Measurements from ENCODE around the gene ROR1.

Gene ROR1

GRCh38 chr1:64162804-64163203 lies 389.0 kb downstream of the ROR1 start:
- no peak for DNase-seq

- no peak for DNase-seq
Observed at GRCh38 chr1:64163431-64163830, 389.6 kb downstream of the ROR1 start.

- no peak for DNase-seq
Observed at GRCh38 chr1:64163970-64164369, 390.2 kb downstream of the ROR1 start.

DNA sequence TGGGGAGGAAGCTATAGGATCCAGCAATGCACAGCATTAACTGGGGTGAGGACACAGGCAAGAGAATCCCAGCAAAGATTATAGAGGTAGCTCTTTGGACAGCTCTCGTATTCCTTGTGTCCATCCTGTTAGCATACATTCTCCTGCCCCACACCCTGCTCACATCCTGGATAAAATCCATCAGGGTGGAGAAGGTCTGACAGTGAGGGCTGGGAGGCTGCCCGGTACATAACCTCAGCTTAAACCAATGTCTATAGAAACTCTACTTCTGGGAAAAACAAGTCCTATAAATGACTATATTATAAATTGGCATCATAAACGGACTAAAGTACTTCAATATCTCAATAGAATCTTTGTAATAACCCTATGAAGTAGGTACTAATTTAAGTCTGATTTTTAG lies 392.8 kb downstream of the ROR1 start:
- DNase-seq = no peak

GRCh38 chr1:64167176-64167575 lies 393.4 kb downstream of the ROR1 start:
- no peak for DNase-seq

DNA sequence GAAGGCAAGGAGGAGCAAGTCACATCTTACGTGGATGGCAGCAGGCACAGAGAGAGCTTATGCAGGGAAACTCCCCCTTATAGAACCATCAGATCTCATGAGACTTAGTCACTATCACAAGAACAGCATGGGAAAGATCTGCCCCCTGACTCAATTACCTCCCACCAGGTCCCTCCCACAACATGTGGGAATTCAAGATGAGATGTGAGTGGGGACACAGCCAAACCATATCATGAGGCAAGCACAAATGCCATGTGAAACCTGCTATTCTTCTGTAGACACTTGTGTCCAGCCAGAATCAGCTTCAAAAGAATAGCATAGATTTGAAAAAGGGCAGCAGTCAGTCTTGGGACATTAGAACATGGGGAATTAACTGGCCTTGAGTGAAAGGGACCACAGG lies 397.4 kb downstream of the ROR1 start:
- no peak for DNase-seq

GRCh38 chr1:64171797-64172281 lies 398.0 kb downstream of the ROR1 start:
- no peak for DNase-seq

- DNase-seq = no peak
Observed at GRCh38 chr1:64172458-64172983, 398.7 kb downstream of the ROR1 start.

DNA sequence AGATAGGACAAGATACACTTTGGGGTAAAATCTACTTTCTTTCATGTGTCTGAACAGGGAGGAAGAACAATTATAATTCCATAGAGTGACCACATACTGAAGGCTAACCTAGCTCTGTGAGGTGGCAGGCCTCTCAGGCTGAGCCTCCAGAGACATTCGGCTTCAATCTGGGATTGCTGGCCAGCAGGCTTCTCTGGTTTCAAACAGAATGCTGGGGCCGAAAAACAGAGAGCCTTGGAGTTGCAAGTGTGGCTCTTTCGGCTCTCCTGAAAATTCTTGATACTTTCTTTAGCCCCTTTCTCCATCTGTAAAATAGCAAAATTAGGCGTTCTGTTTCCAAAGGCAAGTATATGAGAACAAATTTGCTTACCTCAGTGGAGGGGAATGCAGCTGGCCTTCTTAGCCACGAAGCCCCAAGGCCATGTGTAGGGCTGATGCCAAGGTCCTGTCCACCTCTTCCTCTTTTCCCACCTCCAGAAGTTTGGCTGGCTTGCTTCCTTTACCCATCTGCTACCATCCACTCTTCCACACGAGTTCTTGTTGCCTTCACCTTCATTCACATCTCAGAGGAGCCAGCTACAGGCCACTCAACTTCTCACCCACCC lies 399.6 kb downstream of the ROR1 start:
- no peak for DNase-seq

DNA sequence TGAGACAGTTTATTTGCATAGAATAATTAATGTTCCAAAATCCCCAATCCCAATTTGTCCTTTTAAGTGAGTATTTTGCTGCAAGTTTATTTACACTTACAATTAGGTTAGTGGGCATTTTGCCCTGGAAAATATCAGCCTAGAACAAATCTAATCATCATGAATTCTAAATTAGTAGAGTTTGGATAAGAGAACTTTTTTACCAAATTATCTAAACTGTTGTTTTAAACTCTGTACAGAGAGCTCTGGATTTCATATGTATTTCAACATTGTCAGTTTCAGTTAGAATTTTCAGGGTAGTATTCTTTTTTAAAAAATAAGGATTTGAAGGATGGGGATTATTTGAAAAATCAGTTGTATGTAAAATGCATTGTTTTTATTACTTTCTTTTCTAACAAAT lies 401.8 kb downstream of the ROR1 start:
- no peak for DNase-seq

- DNase-seq = no peak
Observed at GRCh38 chr1:64176659-64177058, 402.8 kb downstream of the ROR1 start.

DNA sequence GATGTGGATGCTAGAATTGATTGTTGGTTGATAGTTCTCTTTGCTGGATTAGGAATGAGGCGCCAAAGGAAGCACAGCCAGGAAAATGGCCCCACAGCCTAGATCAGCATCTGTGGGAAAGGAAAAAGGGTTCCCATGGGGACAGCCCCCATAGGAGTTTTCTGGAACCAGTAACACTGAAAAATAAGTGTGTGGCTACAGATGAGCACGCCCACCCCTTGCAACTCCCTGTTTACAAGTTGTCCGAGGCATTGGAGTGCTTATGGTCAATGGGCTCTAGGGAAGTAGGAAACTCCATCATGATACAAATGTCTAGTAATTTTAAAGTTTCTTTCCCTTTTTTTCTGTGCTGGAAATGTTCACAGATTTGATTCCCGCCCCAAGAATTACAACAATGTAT lies 405.8 kb downstream of the ROR1 start:
- DNase-seq = no peak

GRCh38 chr1:64182207-64182606 lies 408.4 kb downstream of the ROR1 start:
- DNase-seq = no peak

- DNase-seq = no peak
Observed at GRCh38 chr1:64183395-64184002, 409.7 kb downstream of the ROR1 start.

GRCh38 chr1:64184003-64184440 lies 410.2 kb downstream of the ROR1 start:
- no peak for DNase-seq

GRCh38 chr1:64186138-64186897 lies 412.5 kb downstream of the ROR1 start:
- DNase-seq = no peak

GRCh38 chr1:64186898-64187280 lies 413.1 kb downstream of the ROR1 start:
- no peak for DNase-seq

DNA sequence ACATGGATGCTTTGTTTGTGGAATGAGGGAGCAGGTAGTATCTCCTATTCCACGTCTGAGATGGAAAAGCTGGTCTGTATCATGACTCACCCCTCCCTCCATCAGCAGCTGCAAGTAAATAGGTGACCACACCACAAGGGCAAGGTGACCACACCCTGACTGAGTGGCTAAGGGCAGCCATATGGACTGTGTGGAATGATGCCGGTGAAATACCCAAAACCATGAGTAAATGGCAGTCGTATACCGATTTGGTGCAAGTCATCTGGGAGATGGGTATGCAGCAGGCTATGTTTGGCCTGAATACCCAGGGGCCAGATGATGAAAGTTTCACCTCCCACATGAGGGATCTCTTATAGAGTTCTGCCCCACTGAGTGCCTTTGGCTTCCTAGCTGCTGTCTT lies 413.8 kb downstream of the ROR1 start:
- DNase-seq = no peak

GRCh38 chr1:64192290-64192689 lies 418.5 kb downstream of the ROR1 start:
- DNase-seq = no peak

GRCh38 chr1:64194168-64195080 lies 420.6 kb downstream of the ROR1 start:
- no peak for DNase-seq

- no peak for DNase-seq
Observed at GRCh38 chr1:64195081-64195395, 421.2 kb downstream of the ROR1 start.

DNA sequence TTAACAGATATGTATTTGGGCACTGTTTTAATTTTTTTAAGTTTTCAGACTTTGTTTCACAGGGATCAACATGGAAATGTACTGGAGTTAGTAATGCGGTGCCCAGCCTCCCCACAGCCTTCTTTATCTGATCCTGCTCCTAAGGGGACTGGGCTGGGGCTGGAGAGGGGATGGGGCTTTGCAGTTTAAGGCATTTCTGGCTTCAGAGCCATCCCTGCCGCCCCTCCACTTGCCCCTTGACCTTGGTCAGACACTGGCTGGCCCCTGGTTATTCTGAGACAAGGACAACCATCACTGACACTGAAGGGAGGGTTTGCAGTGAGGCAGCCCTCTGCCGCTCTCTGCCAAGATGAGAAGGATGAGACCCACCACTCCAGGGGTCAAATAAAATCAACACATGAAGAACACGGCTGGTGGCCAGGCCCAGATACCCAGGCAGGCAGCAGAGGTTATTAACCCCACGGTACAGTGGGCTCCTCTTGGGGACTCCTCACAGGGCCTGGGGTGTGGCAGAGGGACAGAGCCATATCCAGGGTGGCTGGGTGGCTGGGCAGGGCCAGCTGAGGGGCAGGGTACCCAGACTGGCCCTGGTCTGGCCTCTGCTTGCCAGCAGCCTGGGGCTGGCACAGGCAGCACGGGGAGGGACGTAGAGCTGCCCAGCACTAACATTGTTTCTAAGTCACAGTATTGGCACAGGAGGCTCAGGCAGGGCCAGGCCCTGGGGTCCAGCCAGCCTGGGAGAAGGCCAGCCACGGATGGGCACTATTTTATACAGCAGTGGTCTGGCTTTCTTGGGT lies 422.5 kb downstream of the ROR1 start:
- DNase-seq = no peak

Data from NCI-H1694 (cell line).